C4-2B (cell line): ENCODE results near the gene NPSR1.

Source experiments
- CTCF ChIP-seq: fragments of 450-650 bp; conservative IDR thresholded peaks from 2 replicates; pipeline ENCODE4 v1.5.1; 2017; ENCODE audit warnings: mild to moderate bottlenecking
- ZFX ChIP-seq: fragments of 450-650 bp; IDR thresholded peaks from 2 replicates; pipeline ENCODE4 v1.6.1; 2017

- TF ChIP-seq CTCF = no peak
- no peak for TF ChIP-seq ZFX
Observed at GRCh38 chr7:34844406-34844805, 186.4 kb downstream of the NPSR1 start.
